Measurements from ENCODE around the gene HLA-DRA. TPM values are rescaled to one million over a fixed set of nuclear protein-coding genes. Genes with fewer than 3 reads are reported as not detected.

HLA-DRA gene
- total and polyA plus RNA-seq, 4 donors = 9.5 to 90.1 (median 31.5) TPM

DNA sequence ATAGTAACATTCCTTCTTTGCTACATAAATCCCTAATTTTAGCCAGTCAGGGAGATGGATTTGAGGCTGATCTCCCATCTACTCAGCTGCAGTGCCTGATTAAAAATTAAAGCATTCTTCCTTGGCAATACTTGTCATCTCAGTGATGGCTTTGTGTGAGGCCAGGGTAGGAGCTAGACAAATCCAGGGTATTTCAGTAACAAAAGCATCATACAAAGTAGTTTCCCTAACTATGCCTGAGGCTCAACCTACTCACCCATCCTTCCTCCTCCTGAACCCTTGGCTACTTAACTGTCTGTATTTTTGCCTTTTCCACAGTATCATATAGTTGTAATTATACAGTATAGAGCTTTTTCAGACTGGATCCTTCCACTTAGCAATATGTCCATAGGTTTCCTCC, 52.7 kb downstream of the HLA-DRA start:
- Histone ChIP-seq H3K4me1 (ENCODE audit: control insufficient read depth, insufficient read depth, low read length) (no peaks in the 10 kb centered on the region), H3K4me3 (ENCODE audit: low read depth, low read length) (no peak overlapping the region), H3K36me3 (ENCODE audit: control insufficient read depth, insufficient read depth, low read length) (no peaks in the 10 kb centered on the region), H3K27me3 (ENCODE audit: control insufficient read depth, insufficient read depth, low read length) (no peaks in the 10 kb centered on the region), H3K9me3 (ENCODE audit: control insufficient read depth, insufficient read depth, low read length) (no peaks in the 10 kb centered on the region), H3K27ac (ENCODE audit: low read depth, low read length) (no peak overlapping the region)
- no peak for DNase-seq (ENCODE audit: low read depth in 4 of 6, low spot score in 6 of 6)

Other genes starting within 250 kb of the HLA-DRA start
- gene PBX2, start 249.7 kb upstream of the HLA-DRA start, total RNA-seq = 10 to 100 TPM; 32.6 to 39.2 TPM
- gene PBX2, start 249.7 kb upstream of the HLA-DRA start, polyA plus RNA-seq (ENCODE audit: insufficient read length in 2 of 2) = 10 to 100 TPM; 79.4 to 94.3 TPM
- 1 to 10 TPM; 4.6 to 9.3 TPM for gene GPSM3, start 247.2 kb upstream of the HLA-DRA start, total RNA-seq
- gene GPSM3, start 247.2 kb upstream of the HLA-DRA start, polyA plus RNA-seq (ENCODE audit: insufficient read length in 2 of 2) = 1 to 10 TPM; 9.6 to 9.9 TPM
- gene NOTCH4, start 215.8 kb upstream of the HLA-DRA start, total RNA-seq = 10 to 100 TPM in 1 of 2 donors, 1 to 10 TPM in 1; 8.5 to 12.8 TPM
- gene NOTCH4, start 215.8 kb upstream of the HLA-DRA start, polyA plus RNA-seq (ENCODE audit: insufficient read length in 2 of 2) = 10 to 100 TPM; 23.3 to 31.2 TPM
- not detected for gene TSBP1, start 68.0 kb upstream of the HLA-DRA start, total RNA-seq
- under 1 TPM in 1 of 2 donors, not detected in 1; 0.27 TPM for gene TSBP1, start 68.0 kb upstream of the HLA-DRA start, polyA plus RNA-seq (ENCODE audit: insufficient read length in 2 of 2)
- gene BTNL2, start 32.7 kb upstream of the HLA-DRA start, total RNA-seq = not detected
- gene BTNL2, start 32.7 kb upstream of the HLA-DRA start, polyA plus RNA-seq (ENCODE audit: insufficient read length in 2 of 2) = 1 to 10 TPM in 1 of 2 donors, under 1 TPM in 1; 0.67 to 2.3 TPM
- 10 to 100 TPM in 1 of 2 donors, under 1 TPM in 1; 0.30 to 16.8 TPM for gene HLA-DRB5, start 90.4 kb downstream of the HLA-DRA start, total RNA-seq
- gene HLA-DRB5, start 90.4 kb downstream of the HLA-DRA start, polyA plus RNA-seq (ENCODE audit: insufficient read length in 2 of 2) = 1 to 10 TPM; 1.7 to 1.8 TPM
- 10 to 100 TPM; 17.0 to 61.3 TPM for gene HLA-DRB1, start 150.0 kb downstream of the HLA-DRA start, total RNA-seq
- 1 to 10 TPM; 3.1 to 3.5 TPM for gene HLA-DRB1, start 150.0 kb downstream of the HLA-DRA start, polyA plus RNA-seq (ENCODE audit: insufficient read length in 2 of 2)
- gene HLA-DQA1, start 197.5 kb downstream of the HLA-DRA start, total RNA-seq = 1 to 10 TPM in 1 of 2 donors, under 1 TPM in 1; 0.99 to 1.9 TPM
- gene HLA-DQA1, start 197.5 kb downstream of the HLA-DRA start, polyA plus RNA-seq (ENCODE audit: insufficient read length in 2 of 2) = under 1 TPM; 0.32 to 0.57 TPM
- 1 to 10 TPM in 1 of 2 donors, under 1 TPM in 1; 0.30 to 6.9 TPM for gene HLA-DQB1, start 226.8 kb downstream of the HLA-DRA start, total RNA-seq
- 1 to 10 TPM in 1 of 2 donors, under 1 TPM in 1; 0.92 to 2.7 TPM for gene HLA-DQB1, start 226.8 kb downstream of the HLA-DRA start, polyA plus RNA-seq (ENCODE audit: insufficient read length in 2 of 2)

All from spinal cord (tissue), 9 donors.